ENCODE data around the gene CNN3.

CNN3 gene

GRCh38 chr1:94854458-94855306 is 72.2 kb downstream of the CNN3 start:
- peak; percentile 75 for DNase-seq

GRCh38 chr1:94852788-94853187 is 74.1 kb downstream of the CNN3 start:
- DNase-seq, result no peak

GRCh38 chr1:94851571-94851970 is 75.3 kb downstream of the CNN3 start:
- no peak for DNase-seq

Data from activated naive CD4-positive, alpha-beta T cell treated with Interleukin-2 at 50 U/mL for 16 hours (primary cell).